Cardiac fibroblast (primary cell): ENCODE data around the gene CCNK.

ENCODE experiments used
- DNase-seq, 2 donors: peaks; one replicate each; pipeline versions ENCODE4 v3.0.0 to v3.0.0-alpha.2; 2010; ENCODE audit warnings: low read depth in 2 of 2
- H3K4me3 ChIP-seq, 2 donors: replicated peaks in 1 of 2; 1 replicate in 1 of 2; 2 replicates in 1 of 2; pipeline ENCODE4 v1.5.1; 2011; ENCODE audit warnings: low read depth in 2 of 2, low read length in 2 of 2, mild to moderate bottlenecking in 2 of 2, moderate library complexity in 1 of 2
- TF ChIP-seq, protein P1 (sequence below): IDR thresholded peaks from one replicate; pipeline ENCODE4 v1.5.1; 2011; ENCODE audit warnings: low read depth, mild to moderate bottlenecking, low read length, inconsistent platforms

The CCNK gene

DNA sequence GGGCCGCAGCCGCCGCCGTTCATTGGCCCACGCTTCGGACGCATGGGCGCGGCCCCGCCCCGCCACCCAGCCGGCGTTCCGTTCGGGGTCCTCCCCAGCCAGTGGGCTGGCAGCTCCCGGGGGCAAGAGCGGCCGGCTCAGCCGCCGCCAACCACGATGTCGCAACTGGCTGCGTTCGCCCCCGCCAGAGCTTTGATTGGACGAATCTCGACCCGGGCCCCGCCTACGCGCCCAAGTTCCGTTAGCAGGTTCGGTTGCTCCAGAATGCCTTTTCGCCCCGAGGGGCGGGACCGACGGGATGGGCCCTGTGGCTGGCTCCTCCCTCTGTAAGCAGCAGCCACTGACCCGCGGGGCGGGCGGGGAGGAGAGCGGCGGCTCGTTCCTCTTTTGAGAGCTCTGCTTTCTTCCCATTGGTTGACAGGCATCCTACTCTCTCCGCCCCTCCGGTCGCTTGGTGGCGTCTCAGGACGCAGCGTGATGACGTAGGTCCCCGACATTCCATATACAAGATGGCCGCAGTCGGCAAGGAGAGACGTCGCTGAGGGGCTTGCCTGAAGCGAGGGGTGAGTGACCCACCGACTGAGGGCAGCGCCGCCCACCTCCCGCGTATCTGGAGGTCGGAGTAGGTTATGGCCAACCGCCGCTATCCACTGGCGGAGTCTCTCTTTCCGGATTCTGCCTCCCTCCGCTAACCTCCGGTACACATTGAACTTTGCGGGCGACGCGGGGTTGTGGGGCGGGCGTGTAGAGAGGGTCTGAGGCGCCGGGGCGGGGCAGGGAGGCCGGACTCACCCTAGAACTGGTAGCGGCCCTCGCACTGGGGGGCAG, at the start of gene CCNK:
CCNK (plus strand) TSS at position 493 of the 828 bp plus-strand sequence. CDS start 11,269 bp downstream, outside the sequence.
- TF ChIP-seq, protein P1, sequence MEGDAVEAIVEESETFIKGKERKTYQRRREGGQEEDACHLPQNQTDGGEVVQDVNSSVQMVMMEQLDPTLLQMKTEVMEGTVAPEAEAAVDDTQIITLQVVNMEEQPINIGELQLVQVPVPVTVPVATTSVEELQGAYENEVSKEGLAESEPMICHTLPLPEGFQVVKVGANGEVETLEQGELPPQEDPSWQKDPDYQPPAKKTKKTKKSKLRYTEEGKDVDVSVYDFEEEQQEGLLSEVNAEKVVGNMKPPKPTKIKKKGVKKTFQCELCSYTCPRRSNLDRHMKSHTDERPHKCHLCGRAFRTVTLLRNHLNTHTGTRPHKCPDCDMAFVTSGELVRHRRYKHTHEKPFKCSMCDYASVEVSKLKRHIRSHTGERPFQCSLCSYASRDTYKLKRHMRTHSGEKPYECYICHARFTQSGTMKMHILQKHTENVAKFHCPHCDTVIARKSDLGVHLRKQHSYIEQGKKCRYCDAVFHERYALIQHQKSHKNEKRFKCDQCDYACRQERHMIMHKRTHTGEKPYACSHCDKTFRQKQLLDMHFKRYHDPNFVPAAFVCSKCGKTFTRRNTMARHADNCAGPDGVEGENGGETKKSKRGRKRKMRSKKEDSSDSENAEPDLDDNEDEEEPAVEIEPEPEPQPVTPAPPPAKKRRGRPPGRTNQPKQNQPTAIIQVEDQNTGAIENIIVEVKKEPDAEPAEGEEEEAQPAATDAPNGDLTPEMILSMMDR: no peak
- H3K4me3 ChIP-seq: peak within 1 kb of the TSS; percentile 82 to 91
- peak; percentile 100 for DNase-seq

GRCh38 chr14:99431986-99432385, 49.2 kb upstream of the CCNK start:
- DNase-seq: peak in 1 of 2 donors; percentile 26
- H3K4me3 ChIP-seq: no peak overlapping the region
- TF ChIP-seq, protein P1: no peak

DNA sequence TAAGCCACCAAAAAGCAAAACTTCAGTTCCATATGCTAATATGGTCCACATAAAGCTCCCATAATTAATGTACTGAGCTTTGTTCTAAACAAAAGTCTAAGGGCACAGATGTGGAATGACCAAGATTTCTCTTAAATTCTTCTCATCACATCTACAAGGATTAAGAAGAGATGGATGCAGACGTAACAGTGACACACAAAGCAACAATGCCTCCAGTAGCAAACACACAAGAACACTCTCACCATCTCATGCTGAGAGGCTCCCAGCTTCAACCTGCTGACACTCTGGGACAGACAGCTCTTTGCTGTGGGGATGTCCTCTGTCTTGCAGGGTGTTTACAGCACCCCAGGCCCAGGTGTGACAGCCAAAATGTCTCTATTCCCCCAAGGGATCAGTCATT, 48.7 kb upstream of the CCNK start:
- H3K4me3 ChIP-seq: no peak overlapping the region
- TF ChIP-seq, protein P1: no peak
- DNase-seq: no peak

- H3K4me3 ChIP-seq: no peak overlapping the region
- DNase-seq: no peak
- TF ChIP-seq, protein P1: no peak
Measured at GRCh38 chr14:99435327-99435726, 45.9 kb upstream of the CCNK start.

DNA sequence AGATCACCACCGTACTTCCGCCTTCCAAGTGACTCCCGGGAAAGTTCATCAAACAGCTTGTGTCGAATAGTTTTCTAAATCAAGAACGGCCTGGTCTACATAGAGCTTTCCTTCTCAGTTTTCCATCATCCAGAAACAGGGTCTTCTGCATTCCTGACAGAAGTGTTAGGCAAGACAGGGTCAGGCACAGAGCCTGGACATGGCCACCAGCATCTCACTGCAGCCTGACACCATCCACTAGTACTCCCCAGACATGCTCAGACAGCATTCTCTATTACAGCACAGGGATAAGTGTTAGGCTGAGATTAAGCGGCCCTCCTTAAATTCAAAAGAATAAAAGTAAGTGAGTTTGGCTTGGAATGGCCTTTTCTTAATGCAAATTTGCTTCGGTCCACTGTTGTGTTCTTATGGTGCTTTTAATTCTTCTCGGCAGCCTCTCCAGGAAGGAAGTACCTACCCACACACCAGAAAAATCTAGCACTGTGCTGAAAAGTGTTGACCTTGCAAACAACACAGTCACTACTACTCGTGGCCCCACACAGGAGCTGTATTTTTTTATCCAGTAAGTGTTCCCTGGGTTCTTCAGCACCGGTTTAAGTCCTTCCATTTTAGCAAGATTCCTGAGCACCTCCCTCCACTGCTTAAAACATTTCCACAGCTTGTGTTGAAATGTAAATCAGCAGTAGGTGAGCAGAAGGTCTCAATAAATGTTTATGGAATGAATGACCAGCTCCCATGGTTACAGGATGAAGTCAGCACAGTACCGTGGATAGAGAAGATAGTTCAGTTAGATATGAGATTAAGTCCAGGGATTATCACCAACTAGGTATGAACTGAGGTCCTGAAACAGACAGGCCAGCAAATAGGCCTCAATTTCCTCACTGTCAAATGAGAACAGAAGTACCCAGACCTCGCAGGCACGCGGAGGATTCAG, 44.7 kb upstream of the CCNK start:
- TF ChIP-seq, protein P1: no peak
- DNase-seq: peak in 1 of 2 donors; percentile 10

GRCh38 chr14:99437706-99438105, 43.5 kb upstream of the CCNK start:
- DNase-seq: no peak
- H3K4me3 ChIP-seq: no peak overlapping the region
- TF ChIP-seq, protein P1: no peak

More for the DNA sequence above, 44.7 kb upstream of the CCNK start:
- H3K4me3 ChIP-seq: no peak overlapping the region
